Mucosa of descending colon (tissue), 3 donors: Measurements from ENCODE around the gene CSGALNACT2. TPM values are rescaled to one million over a fixed set of nuclear protein-coding genes. Genes with fewer than 3 reads are reported as not detected.

Experiments used
- ATAC-seq: fragments of 200-7000 bp; cut with Tn5 transposase; one replicate; pipeline ENCODE4 v1.9.1; 2020; ENCODE audit warnings: mild to moderate bottlenecking, moderate library complexity
- DNase-seq, 3 donors: peaks; one replicate each; pipeline ENCODE4 v3.0.0-alpha.2; 2020
- H3K36me3 ChIP-seq: fragments of 200-600 bp; one replicate; pipeline ENCODE4 v1.8.0; 2021; ENCODE audit warnings: low read depth, mild to moderate bottlenecking
- H3K4me1 ChIP-seq: fragments of 200-600 bp; one replicate; pipeline ENCODE4 v1.8.0; 2021; ENCODE audit warnings: low read depth, mild to moderate bottlenecking
- H3K4me3 ChIP-seq: fragments of 200-600 bp; one replicate; pipeline ENCODE4 v1.8.0; 2021; ENCODE audit warnings: mild to moderate bottlenecking
- H3K9me3 ChIP-seq: fragments of 200-600 bp; one replicate; pipeline ENCODE4 v1.8.0; 2021; ENCODE audit warnings: mild to moderate bottlenecking
- CTCF ChIP-seq: fragments of 200-600 bp; IDR thresholded peaks from one replicate; pipeline ENCODE4 v1.8.0; 2022; ENCODE audit warnings: antibody characterized with exemption, mild to moderate bottlenecking
- intact Hi-C, 2 donors: fragments of 100-400 bp; cut with DNase I in 1 of 2; cut with micrococcal nuclease in 1 of 2; formaldehyde crosslinking; loops; one replicate each; pipeline versions ENCODE4 v1.11.0 to v1.11.1; 2022; cut with DNase I, micrococcal nuclease
- total RNA-seq, 3 donors: library from RNA; stranded (reverse); fragmentation: NEBNext Ultra II Directional in 2 of 3; extraction: Animal tissue kit (Norgen Biotek cat#: 25700) in 2 of 3; gene quantifications; one replicate each; pipeline versions ENCODE4 v1.2.1 to v1.2.4, GENCODE V29; 2021 to 2023
- donor health status: DM: no; HTN: no; CAD: no; lungs with moderate emphysema.
- donor health status: DM: no; HTN: no; CAD: no.
- donor health status: DM: no; HTN: yes; CAD: no.

CSGALNACT2 gene
- total RNA-seq, 3 donors from 2014 or later, result 3.9 to 20.1 (median 7.4) TPM

GRCh38 chr10:43114088-43114742 lies 24.0 kb upstream of the CSGALNACT2 start:
- peak in 2 of 3 donors; percentile 5 to 38 for DNase-seq
- Histone ChIP-seq H3K9me3 (no peaks in the 10 kb centered on the region), H3K4me3 (no peak overlapping the region), H3K36me3 (no peaks in the 10 kb centered on the region), H3K4me1 (no peaks in the 10 kb centered on the region)
- ATAC-seq, result no peak
- TF ChIP-seq CTCF, result no peak
- intact Hi-C loops, result no loop called here

GRCh38 chr10:43114743-43115611 lies 23.3 kb upstream of the CSGALNACT2 start:
- no peaks in the 10 kb centered on the region for H3K9me3 ChIP-seq
- intact Hi-C loops, result no loop called here
- H3K4me3 ChIP-seq, result no peak overlapping the region
- no peak for TF ChIP-seq CTCF
- no peaks in the 10 kb centered on the region for H3K36me3 ChIP-seq
- DNase-seq (peak in 2 of 3 donors; percentile 8 to 40), ATAC-seq (no peak)
- no peaks in the 10 kb centered on the region for H3K4me1 ChIP-seq

GRCh38 chr10:43115881-43116595 lies 22.2 kb upstream of the CSGALNACT2 start:
- intact Hi-C loops, result no loop called here
- peak in 1 of 3 donors; percentile 32 for DNase-seq
- ATAC-seq, result no peak
- no peaks in the 10 kb centered on the region for H3K36me3 ChIP-seq
- H3K9me3 ChIP-seq, result no peaks in the 10 kb centered on the region
- no peak overlapping the region for H3K4me3 ChIP-seq
- H3K4me1 ChIP-seq, result no peaks in the 10 kb centered on the region
- no peak for TF ChIP-seq CTCF

GRCh38 chr10:43116596-43116995 lies 21.6 kb upstream of the CSGALNACT2 start:
- no peaks in the 10 kb centered on the region for H3K4me1 ChIP-seq
- H3K9me3 ChIP-seq, result no peaks in the 10 kb centered on the region
- H3K36me3 ChIP-seq, result no peaks in the 10 kb centered on the region
- intact Hi-C loops, result no loop called here
- no peak for TF ChIP-seq CTCF
- H3K4me3 ChIP-seq, result no peak overlapping the region
- DNase-seq (peak in 1 of 3 donors; percentile 22), ATAC-seq (no peak)

GRCh38 chr10:43117031-43117776 lies 21.0 kb upstream of the CSGALNACT2 start:
- ATAC-seq (no peak), DNase-seq (peak in 2 of 3 donors; percentile 14 to 22)
- no peaks in the 10 kb centered on the region for H3K9me3 ChIP-seq
- H3K4me1 ChIP-seq, result no peaks in the 10 kb centered on the region
- intact Hi-C loops, result no loop called here
- TF ChIP-seq CTCF, result no peak
- no peak overlapping the region for H3K4me3 ChIP-seq
- no peaks in the 10 kb centered on the region for H3K36me3 ChIP-seq
